Activated CD4-positive, alpha-beta T cell treated with anti-CD3 and anti-CD28 coated beads, Interleukin-2, amount 50 U/mL, for 1 hour (primary cell): ENCODE results near the gene SORT1.
"Not testable (repeated sequence)": the region's sequence is repeated elsewhere in the genome, so short reads cannot be mapped to it uniquely, and the experiment has no call there.

Experiments
- DNase-seq: peaks from one replicate; pipeline ENCODE4 v3.0.0-alpha.2; 2020

SORT1 gene

GRCh38 chr1:109335091-109335490 is 62.6 kb downstream of the SORT1 start:
- DNase-seq = no peak

GRCh38 chr1:109331113-109331512 is 66.6 kb downstream of the SORT1 start:
- DNase-seq = no peak

GRCh38 chr1:109327285-109327684 is 70.4 kb downstream of the SORT1 start:
- DNase-seq = no peak

- no peak for DNase-seq
Observed at GRCh38 chr1:109322974-109323373, 74.7 kb downstream of the SORT1 start.

- DNase-seq = no peak
Observed at GRCh38 chr1:109319114-109319513, 78.6 kb downstream of the SORT1 start.

- no peak for DNase-seq
Observed at GRCh38 chr1:109316506-109316905, 81.2 kb downstream of the SORT1 start.

- DNase-seq = no peak
Observed at GRCh38 chr1:109315288-109315687, 82.4 kb downstream of the SORT1 start.

- DNase-seq = no peak
Observed at GRCh38 chr1:109314795-109315194, 82.9 kb downstream of the SORT1 start.

GRCh38 chr1:109312978-109313775 is 84.5 kb downstream of the SORT1 start:
- no peak for DNase-seq

GRCh38 chr1:109312246-109312645 is 85.5 kb downstream of the SORT1 start:
- no peak for DNase-seq

GRCh38 chr1:109309347-109309746 is 88.4 kb downstream of the SORT1 start:
- no peak for DNase-seq

- no peak for DNase-seq
Observed at GRCh38 chr1:109307274-109308021, 90.3 kb downstream of the SORT1 start.

- DNase-seq = no peak
Observed at GRCh38 chr1:109306832-109307273, 90.9 kb downstream of the SORT1 start, which contains the start of gene MYBPHL. MYBPHL (minus strand) TSS chr1:109307011; CDS start chr1:109306991, 20 bp downstream.

GRCh38 chr1:109305991-109306390 is 91.7 kb downstream of the SORT1 start:
- not testable (repeated sequence) for DNase-seq

- DNase-seq = no peak
Observed at GRCh38 chr1:109304226-109304920, 93.3 kb downstream of the SORT1 start.

- DNase-seq = no peak
Observed at GRCh38 chr1:109301874-109302273, 95.8 kb downstream of the SORT1 start.

GRCh38 chr1:109300650-109301151 is 97.0 kb downstream of the SORT1 start:
- DNase-seq = no peak

- no peak for DNase-seq
Observed at GRCh38 chr1:109299558-109300343, 98.0 kb downstream of the SORT1 start.

GRCh38 chr1:109298666-109299557 is 98.8 kb downstream of the SORT1 start:
- no peak for DNase-seq

- DNase-seq = no peak
Observed at GRCh38 chr1:109296782-109297181, 100.9 kb downstream of the SORT1 start.

GRCh38 chr1:109295712-109296415 is 101.9 kb downstream of the SORT1 start:
- no peak for DNase-seq
